HG03378 (cell line): Measurements from ENCODE around the gene MIS18A.
"Not testable (repeated sequence)": the region's sequence is repeated elsewhere in the genome, so short reads cannot be mapped to it uniquely, and the experiment has no call there.

Experiments
- ATAC-seq: cut with Tn5 transposase; IDR thresholded peaks from one replicate; pipeline ENCODE4 v1.9.1; 2021; ENCODE audit warnings: mild to moderate bottlenecking, moderate library complexity; ENCODE audit not compliant: unreplicated experiment

The MIS18A gene, protein sequence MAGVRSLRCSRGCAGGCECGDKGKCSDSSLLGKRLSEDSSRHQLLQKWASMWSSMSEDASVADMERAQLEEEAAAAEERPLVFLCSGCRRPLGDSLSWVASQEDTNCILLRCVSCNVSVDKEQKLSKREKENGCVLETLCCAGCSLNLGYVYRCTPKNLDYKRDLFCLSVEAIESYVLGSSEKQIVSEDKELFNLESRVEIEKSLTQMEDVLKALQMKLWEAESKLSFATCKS

DNA sequence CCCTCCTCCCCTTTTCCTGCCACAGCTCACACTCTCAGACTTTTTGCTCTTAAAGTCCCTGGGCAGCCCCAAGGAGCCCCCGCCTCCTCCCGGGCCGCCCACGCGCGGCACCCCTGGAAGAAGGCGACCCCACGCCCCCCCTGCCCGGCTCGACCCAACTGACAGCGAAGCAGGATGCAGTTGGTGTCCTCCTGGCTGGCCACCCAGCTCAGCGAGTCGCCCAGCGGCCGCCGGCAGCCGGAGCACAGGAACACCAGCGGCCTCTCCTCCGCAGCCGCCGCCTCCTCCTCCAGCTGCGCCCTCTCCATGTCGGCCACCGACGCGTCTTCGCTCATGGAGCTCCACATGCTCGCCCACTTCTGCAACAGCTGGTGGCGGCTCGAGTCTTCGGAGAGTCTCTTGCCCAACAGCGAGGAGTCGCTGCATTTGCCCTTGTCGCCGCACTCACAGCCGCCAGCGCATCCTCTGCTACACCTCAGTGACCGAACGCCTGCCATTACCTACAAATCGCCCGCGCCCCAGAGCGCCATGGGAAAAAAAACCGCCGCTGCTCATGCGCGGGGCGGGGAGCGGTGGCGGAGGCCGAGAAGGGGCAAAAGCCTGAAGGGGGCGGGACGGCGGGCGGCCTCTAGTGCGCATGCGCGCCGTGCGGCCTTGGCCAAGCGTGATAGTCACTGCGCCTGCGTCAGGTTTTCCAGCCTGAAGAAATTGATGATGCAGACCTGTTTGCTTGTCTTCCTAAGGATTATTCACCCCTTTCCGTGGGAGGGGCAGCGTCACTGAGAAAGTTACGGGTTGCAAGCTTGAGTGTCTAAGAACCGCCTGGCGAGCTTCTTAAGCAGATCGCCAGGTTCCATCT lies at the start of gene MIS18A:
Gene MIS18A, minus strand, starts transcription at position 532 of the 859 bp plus-strand sequence. Its CDS starts 35 bp downstream, at position 497.
- peak; percentile 80 for ATAC-seq

DNA sequence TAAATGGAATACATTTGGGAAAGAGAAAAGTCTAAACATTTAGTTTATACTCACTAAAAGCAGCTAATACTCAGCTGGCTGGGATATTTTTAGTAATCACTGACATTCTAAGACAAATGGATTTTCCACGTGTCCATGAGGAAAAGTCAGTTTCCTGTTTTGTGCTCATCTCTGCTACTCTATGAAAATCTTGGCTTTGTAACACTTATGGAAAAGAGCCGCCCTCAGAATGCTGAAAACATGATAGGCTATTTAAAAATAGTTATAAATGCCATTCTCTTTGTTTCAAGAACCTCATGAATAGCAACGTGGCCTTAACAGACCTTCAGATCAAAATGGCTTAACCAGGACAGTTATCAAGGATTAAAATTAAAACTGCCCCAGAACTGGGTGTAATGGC lies 49.7 kb upstream of the MIS18A start:
- no peak for ATAC-seq

DNA sequence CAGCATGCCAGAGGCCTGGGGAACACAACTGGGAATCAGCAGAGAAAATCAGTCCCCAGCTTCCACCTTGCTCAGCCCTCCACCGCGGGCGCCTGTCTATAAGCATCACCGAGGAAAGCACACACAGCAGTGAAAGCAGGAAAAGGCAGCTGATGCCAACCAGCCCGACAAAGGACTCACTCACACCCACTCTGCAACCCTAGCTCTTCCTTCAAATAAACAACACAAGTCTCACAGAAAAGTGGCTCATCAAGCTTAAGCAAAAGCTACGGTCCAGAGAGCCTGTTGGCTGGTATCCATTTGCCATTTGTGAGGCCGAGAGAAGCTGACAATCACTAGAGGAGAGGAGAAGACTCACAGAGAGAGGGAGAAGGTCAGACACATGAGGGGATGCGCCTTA lies 46.9 kb upstream of the MIS18A start:
- ATAC-seq: no peak

DNA sequence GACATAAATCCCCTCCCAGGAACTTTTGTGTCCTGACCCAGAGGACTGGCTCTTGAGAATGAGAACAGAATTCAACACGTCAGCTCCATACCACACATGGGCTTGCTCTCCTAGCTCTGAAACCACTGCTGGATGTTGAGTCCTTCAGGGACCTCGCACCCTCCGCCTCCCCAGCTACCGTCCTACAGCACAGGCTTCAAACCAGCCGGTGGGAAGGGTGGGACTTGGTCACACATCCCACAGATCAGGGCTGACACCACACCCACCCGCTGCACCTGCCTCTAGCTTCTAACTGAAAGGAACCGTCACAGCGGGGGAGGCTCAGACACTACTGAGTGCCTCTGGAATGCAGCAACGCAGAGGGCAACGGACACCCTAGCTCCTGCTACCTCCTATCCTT lies 43.8 kb upstream of the MIS18A start:
- no peak for ATAC-seq

DNA sequence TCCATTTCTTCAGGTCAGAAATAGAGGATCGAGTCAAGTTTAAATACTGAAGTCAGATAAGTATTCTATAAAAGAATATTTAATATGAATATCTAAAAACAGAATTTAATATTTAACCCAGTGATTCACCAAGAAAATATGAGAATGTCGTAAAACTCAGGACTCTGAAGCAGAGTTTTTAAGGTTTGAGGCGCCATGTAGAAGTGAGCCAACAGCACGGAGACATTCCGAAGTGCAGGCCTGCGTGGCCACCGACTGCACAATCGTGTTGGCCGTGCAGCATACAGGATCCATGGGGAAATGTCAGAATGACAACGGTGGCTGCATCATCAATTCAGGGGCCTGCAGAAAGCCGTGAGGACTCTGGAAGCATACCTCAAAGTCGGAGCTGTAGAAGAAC lies 43.3 kb upstream of the MIS18A start:
- ATAC-seq: no peak

DNA sequence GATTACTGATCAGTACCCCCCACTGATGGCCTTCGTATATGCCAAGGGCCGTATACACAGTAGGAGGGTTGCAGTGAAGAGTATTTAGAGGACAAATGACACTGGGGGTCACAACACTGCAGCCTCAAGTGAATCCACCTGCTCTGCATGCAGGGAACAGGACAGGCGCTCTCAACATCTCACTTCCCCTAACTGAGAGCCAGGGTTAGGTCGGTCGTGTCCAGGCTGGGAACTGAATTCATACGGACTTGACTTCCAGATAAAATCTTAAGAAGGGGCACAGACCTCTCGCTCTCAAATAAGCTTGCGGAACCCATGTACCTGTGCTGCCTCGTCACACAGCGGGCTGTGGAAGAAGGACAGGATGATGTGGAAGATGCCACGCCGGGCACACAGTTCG lies 42.6 kb upstream of the MIS18A start:
- no peak for ATAC-seq

DNA sequence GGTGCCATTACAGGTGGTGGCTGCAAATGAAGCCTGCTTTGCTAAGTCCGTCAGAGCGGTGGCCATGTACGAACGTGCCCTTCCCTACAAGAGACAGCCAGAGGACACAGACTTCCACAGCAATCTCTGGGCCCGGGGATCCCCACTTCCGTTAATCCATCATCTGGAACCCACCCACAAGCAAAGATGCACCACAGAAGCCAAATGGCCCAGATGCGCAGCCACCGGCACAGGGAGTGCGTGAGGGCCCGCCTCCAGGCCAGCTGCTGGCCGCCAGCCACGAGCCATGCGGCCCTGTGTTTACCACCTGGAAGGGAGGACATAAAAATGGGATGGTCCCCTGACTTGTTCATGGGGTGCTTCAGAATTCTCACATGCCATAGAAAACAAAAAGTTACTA lies 41.9 kb upstream of the MIS18A start:
- ATAC-seq: no peak

DNA sequence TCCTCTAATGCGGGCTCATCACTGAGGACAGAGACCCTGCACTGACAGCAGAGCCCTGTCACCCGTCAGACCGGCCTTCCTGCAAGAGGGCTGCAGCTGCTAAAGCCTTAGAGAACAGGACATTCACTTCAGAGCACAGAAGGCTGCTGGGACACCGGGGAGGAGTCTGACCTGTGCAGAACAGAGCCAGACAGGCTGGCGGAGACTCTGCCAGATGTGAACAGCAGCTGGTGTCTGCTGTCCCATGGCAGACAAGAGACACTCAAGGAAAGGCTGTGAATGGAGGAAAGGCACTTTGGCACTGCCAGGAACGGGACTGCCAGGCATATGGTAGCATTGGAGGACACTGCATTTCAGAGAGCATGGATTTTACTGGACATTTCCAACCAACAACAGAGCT lies 41.2 kb upstream of the MIS18A start:
- no peak for ATAC-seq

DNA sequence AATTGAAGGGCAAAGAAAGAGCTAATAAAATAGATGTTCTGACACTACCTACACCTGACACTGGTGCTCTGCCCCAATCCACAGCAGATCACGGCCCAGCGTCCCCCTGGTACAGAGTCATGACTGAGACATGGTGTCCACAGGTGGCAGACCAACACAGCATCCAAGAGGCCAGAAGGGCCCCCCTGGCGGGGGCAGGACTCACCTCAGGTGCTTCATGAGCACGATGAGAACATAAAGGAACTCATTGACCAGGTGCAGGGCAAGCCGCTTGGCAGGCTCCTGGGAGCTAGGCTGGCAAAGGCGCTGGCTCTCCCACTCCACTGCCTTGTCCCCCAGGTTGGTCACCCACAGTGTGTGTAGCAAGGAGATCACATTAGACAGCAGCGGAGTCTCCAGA lies 40.2 kb upstream of the MIS18A start:
- ATAC-seq: no peak

DNA sequence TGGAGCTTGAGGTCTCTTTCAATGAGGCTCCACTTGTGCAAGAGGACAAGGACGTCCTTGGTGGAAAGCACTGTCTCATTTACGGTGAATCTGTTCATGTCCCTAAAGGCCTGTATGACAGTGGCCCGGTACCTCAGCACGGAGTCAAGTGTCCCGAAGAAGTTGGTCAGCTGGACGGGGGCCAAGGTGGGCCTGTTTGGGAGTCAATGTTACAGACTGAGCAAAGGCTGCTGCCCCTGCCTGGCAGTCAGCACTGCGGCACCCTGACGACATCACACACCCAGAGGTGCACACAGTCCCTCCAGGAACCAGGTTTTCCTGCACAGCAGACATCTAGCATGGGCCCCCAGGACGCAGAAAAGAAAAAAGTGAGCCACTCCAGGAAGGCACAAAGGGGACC lies 38.9 kb upstream of the MIS18A start:
- ATAC-seq: no peak

DNA sequence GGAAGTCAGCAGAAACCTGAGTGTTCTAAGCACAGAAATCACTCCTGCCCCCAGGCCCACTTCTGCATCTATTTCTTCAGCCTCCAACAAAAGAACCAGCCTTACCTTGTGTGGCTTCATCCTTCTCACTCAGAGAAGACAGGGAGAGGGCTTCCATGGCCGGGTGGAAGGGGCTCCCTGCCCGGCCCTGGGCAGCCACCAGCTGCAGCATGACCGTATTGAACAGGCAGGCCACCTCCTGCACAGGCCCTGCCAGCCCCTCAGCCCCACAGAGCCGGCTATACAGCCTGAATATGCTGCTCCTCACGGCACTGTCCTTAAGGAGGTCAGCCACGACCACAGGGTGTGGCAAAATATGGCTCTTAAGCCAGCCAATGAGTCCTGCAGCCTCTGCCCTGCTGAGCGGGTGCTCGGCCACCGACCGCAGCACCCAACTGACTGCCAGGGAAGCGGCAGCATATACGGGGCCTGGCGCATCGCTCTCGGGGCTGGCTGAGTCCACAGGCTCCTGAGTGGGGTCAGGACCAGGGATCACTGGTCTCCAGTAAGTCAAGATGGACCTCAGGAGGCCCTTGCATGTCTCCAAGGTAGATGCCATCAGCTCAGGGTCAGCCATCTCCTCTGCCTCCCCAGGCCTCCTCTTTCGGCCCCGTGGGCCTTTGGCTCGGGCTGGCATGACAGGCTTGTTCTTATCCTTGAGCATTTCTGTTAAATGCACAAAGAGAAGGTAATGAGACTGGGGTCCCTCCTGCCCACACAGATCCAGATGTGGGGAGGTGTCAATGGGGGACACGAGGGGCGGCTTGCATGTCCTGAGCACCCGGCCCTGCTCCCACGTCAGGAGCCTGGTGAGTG lies 37.7 kb upstream of the MIS18A start:
- no peak for ATAC-seq

DNA sequence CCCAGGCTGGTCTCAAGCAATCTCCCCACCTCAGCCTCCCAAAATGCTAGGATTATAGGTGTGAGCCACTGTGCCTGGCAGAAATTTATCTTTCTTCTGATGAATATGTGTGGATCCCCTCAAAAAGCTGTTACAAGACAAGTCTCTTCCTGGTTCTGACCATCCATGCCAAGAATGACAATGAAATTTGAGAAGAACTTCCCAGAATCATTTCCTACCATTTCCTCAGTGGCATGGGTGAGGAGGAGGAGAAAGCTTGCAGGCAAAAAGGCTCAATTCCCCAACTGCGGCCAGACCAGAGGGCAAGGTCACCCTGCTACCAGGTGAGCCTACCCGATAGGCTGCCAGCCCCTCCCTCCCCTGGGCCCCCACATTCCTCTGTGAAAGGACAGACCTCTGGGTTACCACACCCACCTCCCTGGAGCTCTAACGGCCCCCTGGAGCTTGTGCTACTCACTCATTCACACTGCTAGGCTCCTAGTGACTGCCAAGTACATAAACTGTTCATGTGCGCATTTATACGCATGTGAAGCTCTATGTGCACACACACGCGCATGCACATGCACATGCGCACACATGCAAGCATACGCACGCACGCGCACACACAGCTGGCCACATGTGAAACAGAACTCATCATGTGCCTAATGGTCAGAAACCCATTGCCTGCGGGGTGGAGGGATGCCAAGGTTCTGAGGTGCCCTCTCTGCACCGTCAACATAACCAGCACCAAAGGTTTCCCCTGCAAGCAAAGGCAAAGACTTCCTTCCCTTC lies 36.8 kb upstream of the MIS18A start:
- ATAC-seq: no peak

DNA sequence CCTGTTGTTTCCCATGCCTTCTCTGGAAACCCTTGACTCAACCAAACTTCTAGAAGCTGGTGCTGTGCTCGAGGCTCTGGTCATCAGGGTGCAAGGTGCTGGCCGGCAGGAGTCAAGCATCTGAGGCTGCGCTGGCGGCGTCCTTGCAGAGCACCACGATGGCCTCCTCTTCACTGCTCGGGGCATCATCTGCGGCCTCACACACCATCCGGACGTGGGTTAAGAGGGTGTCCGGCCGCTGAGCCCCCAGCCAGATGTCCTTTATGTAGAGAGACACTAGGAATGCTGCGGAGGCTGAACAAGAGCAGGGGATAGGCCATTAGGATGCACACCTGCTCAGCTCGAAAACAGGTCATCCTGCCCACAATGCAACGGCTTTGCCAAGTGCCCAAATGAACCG lies 36.0 kb upstream of the MIS18A start:
- ATAC-seq: no peak

DNA sequence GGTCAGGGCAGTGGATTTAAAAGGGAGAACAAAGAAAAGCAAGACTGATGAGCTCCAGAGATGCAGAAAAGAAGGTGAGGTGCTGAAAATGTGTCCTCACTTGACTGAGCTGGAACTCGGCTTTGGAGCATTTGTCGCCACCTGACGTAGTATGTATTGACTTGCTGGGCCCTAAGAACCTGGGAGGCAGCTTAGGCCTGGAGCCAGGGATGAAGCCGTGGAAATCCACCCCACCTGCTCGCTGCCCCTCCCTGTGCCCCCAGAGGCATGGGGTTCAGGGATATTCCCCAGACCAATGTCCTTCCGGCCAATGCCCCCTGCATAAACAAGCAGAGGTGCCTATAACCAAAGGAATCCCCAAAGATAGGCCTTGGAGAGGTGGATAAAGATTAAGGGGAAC lies 34.1 kb upstream of the MIS18A start:
- no peak for ATAC-seq

DNA sequence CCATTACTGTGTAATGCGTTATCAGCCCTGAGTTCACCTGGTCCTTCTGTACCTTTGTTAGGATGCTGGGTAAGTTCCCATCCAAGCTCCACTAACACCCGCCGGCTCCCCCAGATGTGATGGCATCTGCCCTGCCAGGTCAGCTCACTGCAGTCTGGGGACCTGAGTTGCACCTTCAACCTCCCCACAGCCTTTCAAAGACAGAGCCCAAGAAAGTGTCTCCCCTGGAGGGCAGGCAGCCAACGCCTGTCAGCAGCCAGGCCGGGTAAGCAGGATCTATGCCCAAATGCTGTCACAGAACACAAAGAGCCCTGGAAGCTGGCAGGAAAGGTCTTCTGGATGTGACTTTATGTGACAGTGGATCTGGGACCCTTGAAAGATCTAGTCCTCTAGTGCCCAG lies 33.5 kb upstream of the MIS18A start:
- ATAC-seq: no peak

DNA sequence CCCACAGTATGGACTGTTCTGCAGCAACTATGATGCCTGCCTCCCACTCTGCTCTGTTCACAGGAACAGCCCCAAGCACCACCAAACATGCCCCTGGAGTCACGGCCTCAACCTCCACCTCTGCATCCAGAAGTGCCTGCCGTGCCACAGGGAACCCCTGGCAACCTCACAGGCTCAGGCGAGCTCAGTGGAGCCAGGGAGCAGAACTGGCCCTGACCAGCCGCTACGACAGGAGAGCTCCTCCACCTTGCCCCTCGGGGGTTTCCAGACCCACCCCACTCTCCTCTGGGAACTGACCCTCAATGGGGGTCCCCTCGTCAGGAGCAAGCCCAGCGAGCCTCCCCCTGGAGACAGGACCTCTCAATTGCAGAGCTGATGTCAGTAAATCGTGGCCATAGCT lies 32.8 kb upstream of the MIS18A start:
- no peak for ATAC-seq

DNA sequence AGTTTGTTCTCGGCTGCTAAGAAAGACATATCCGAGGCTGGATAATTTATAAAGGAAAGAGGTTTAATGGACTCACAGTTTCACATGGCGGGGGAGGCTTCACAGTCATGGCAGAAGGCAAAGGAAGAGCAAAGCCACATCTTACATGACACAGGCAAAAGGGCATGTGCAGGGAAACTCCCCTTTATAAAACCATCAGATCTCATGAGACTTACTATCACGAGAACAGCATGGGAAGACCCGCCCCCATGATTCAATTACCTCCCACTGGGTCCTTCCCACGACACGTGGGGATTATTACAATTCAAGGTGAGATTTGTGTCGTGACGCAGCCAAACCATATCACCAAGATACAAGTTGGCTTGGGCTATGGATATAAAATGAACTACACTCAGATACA lies 32.1 kb upstream of the MIS18A start:
- ATAC-seq: not testable (repeated sequence)

DNA sequence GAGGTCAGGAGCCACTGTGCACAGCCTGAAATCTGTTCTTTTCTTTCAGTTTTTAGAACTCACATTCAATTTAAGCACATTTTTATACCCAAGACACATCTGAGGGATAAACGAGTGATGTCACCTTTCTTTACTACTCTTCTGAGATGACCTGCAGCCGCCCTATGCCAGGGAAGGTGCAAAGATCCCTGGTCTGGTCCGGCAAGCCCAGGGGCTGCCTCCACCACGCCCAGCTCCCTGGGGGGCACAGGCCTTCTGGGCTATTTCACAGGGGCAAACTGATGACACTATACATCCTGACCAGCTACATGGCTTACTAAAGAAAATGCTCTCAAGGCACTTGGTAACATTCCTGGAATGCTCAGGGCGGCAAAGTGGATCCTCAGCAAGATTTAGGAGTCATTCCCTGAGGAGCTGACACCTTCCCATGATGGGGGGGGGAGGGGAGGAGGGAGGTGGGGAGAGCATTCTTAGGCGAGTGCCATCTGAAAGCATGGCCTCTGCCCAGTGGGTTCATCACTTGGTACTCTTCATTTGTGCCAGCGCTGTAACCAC lies 31.1 kb upstream of the MIS18A start:
- ATAC-seq: no peak

DNA sequence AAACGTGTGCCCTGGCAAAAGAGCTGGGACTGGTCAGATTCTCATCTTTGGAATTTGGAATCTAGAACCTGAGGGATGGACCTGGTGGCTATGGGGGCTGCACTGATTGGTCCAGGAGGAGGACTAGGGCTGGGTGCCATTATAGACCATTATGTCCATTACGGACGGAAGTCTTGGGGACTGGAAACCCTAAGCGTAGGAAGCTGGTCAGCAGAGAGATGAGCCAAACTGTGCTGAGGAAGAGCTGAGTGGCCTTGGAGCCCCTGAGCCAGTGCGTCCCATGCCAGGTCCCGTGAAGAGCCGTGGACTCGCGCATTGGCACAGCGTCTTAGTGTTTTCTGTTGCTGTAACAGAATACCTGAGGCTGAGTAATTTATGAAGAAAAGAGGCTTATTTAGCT lies 29.8 kb upstream of the MIS18A start:
- no peak for ATAC-seq

DNA sequence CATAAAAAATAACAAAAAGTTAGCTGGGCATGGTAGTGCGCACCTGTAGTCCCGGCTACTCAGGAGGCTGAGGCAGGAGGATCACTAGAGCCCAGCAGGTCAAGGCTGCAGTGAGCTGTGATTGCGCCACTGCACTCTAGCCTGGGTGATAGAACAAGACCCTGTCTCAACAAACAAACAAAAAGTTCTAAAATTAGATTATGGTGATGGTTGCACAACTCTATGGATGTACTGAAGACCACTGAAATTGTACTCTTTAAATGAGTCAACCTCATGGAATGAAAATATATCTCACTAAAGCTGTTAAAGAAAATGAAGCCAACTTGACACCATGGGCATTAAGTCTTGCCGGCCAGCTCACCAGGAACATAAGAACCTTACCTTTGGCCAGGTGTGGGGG lies 28.9 kb upstream of the MIS18A start:
- no peak for ATAC-seq
